SK-N-SH treated with all-trans-retinoic acid at 6 μM for 48 hours (cell line): ENCODE data around the gene LMAN1.

ENCODE experiments used
- ARNTL ChIP-seq: fragments of 450-650 bp; formaldehyde crosslinking; IDR thresholded peaks from 2 replicates; pipeline ENCODE4 v1.5.0; 2020; ENCODE audit warnings: low read depth, mild to moderate bottlenecking, moderate library complexity, borderline replicate concordance
- ESRRG ChIP-seq: fragments of 250-450 bp; sonication (Bioruptor Pico); IDR thresholded peaks from 2 replicates; pipeline ENCODE4 v1.6.1; 2021; ENCODE audit warnings: mild to moderate bottlenecking
- GLIS3 ChIP-seq: fragments of 250-450 bp; sonication (Bioruptor Pico); IDR thresholded peaks from 2 replicates; pipeline ENCODE4 v1.5.0; 2020; ENCODE audit warnings: mild to moderate bottlenecking, moderate library complexity
- OSR1 ChIP-seq: fragments of 250-450 bp; sonication (Bioruptor Pico); IDR thresholded peaks from 2 replicates; pipeline ENCODE4 v1.8.0; 2022; ENCODE audit warnings: moderate library complexity, mild to moderate bottlenecking, inconsistent platforms
- PATZ1 ChIP-seq: fragments of 250-450 bp; sonication (Bioruptor Pico); IDR thresholded peaks from 2 replicates; pipeline ENCODE4 v1.8.0; 2020; ENCODE audit warnings: mild to moderate bottlenecking, moderate library complexity, borderline replicate concordance
- RARB ChIP-seq: fragments of 250-450 bp; sonication (Bioruptor Pico); IDR thresholded peaks from 2 replicates; pipeline ENCODE4 v1.8.0; 2021; ENCODE audit warnings: mild to moderate bottlenecking, moderate library complexity
- TCF4 ChIP-seq: fragments of 250-450 bp; sonication (Bioruptor Pico); IDR thresholded peaks from 2 replicates; pipeline ENCODE4 v1.8.0; 2021; ENCODE audit warnings: mild to moderate bottlenecking, moderate library complexity, borderline replicate concordance
- TOX ChIP-seq: fragments of 250-450 bp; sonication (Bioruptor Pico); IDR thresholded peaks from 2 replicates; pipeline ENCODE4 v1.8.0; 2021; ENCODE audit warnings: mild to moderate bottlenecking, moderate library complexity, borderline replicate concordance
- ZFP3 ChIP-seq: fragments of 250-450 bp; sonication (Bioruptor Pico); IDR thresholded peaks from 2 replicates; pipeline ENCODE4 v1.5.0; 2020; ENCODE audit warnings: mild to moderate bottlenecking, moderate library complexity
- ZFP30 ChIP-seq: fragments of 450-650 bp; formaldehyde crosslinking; IDR thresholded peaks from 2 replicates; pipeline ENCODE4 v1.5.0; 2022; ENCODE audit warnings: mild to moderate bottlenecking, moderate library complexity

GRCh38 chr18:59306640-59307039 is 52.4 kb downstream of the LMAN1 start:
- no peak for TF ChIP-seq RARB (CRISPR knock-in tag)
- TF ChIP-seq ARNTL (CRISPR knock-in tag), result no peak
- TF ChIP-seq ZFP30, result no peak
- TF ChIP-seq TCF4 (CRISPR knock-in tag), result no peak
- no peak for TF ChIP-seq PATZ1 (CRISPR knock-in tag)
- TF ChIP-seq OSR1, result no peak
- no peak for TF ChIP-seq GLIS3 (CRISPR knock-in tag)
- TF ChIP-seq ESRRG (CRISPR knock-in tag), result no peak
- TF ChIP-seq ZFP3, result no peak
- no peak for TF ChIP-seq TOX
